Renal cortical epithelial cell (primary cell): Measurements from ENCODE around the gene SS18L1. TPM values are rescaled to one million over a fixed set of nuclear protein-coding genes. Genes with fewer than 3 reads are reported as not detected.
"Not testable (repeated sequence)": the region's sequence is repeated elsewhere in the genome, so short reads cannot be mapped to it uniquely, and the experiment has no call there.

Experiments used
- DNase-seq: peaks from one replicate; pipeline ENCODE4 v3.0.0-alpha.2; 2011; ENCODE audit warnings: low read depth
- total RNA-seq: library from RNA; depleted of rRNA; stranded (reverse); fragments of >200 nt; gene quantifications from 2 replicates; pipeline ENCODE4 v1.2.3, GENCODE V29; 2014

SS18L1 gene, protein sequence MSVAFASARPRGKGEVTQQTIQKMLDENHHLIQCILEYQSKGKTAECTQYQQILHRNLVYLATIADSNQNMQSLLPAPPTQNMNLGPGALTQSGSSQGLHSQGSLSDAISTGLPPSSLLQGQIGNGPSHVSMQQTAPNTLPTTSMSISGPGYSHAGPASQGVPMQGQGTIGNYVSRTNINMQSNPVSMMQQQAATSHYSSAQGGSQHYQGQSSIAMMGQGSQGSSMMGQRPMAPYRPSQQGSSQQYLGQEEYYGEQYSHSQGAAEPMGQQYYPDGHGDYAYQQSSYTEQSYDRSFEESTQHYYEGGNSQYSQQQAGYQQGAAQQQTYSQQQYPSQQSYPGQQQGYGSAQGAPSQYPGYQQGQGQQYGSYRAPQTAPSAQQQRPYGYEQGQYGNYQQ
- 10.2 and 21.8 TPM in 2 replicates for total RNA-seq

DNA sequence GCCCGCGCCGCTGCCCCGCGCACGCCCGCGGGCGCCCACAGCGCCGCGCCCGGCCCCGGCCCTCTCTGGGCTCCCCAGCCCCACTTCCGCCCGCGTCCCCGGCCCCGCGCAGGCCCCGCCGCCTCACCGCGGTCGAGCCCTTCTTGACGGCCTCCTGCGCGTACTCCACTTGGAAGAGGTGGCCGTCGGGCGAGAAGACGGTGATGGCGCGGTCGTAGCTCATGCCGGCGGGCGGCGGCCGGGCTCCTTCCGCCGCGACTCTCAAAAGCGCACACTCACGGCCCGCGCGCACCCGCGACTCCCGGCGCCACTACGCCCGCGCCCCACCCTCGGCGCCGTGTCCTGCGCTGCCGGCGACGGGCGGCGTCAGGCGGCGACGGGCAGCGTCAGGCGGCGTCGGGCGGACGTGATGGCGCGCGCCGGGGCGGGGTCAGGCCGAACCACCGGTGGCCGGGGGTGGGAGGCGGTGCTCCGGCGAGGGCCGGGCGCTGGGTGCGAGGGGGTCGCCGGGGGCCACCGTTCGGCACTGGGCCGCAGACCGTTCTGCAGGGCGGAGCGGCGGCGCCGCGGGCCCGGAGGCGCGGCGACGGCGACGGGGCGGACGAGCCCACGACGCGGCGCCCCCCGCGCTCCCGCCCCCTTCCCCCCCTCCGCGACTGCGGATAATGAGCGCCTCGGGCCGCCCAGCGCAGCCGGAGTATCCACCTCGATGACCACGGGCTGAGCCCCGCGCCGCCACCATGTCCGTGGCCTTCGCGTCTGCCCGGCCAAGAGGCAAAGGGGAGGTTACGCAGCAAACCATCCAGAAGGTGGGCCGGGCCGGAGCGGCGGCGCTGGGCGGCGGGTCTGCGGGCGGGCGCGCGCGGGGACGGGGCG, at the start of gene SS18L1, which contains the start of gene PSMA7:
TSS of gene SS18L1 (plus strand) at position 689 of the 876 bp plus-strand sequence. CDS start at position 741, 52 bp downstream.
TSS of gene PSMA7 (minus strand) at position 314 of the 876 bp plus-strand sequence. CDS start at position 223, 91 bp downstream.
- DNase-seq: peak; percentile 42

DNA sequence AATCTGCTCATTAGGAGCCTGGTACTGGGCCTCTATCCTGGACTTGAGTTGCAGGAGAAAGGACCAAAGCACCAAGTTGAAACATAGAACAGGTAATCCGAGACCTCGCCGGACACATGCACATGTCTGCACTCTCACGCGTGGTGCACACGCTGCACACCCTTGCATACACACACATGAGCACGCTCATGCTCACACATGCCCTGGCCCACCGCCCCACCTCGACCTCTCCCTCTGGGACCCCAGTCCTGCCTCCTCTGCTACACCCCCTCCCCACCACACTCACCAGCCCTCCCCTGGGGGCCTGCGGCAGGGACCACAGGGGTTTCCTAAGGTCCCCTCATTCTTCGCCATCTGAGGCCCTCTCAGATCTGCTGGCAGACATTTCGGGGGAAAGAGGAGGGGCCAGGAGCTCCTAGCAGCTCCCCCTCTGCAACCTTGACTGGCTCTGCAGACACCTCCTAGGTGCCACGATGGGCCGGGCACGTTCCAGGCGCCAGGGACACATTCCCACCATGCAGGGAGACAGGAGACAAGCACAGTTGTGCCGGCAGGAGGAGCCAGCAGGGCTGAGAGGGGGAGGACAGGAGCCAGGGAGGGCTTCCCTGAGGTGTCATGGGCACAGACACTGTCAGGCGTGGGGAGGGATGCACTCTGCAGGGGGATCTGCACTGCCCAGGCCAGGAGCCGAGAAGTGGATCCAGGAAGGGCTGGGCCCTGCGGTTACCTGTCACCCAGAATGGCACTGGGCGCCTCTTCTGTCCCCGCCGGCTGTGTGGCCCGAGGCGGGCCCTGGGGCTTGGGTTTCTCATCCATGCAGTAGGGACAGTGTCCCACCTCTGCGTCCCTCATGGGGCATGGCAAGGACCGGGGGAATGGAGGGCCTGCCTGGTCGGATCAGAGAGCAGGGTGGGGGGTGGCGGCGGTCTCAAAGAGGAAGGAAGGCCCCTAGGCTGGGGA, 46.9 kb upstream of the SS18L1 start:
- no peak for DNase-seq

DNA sequence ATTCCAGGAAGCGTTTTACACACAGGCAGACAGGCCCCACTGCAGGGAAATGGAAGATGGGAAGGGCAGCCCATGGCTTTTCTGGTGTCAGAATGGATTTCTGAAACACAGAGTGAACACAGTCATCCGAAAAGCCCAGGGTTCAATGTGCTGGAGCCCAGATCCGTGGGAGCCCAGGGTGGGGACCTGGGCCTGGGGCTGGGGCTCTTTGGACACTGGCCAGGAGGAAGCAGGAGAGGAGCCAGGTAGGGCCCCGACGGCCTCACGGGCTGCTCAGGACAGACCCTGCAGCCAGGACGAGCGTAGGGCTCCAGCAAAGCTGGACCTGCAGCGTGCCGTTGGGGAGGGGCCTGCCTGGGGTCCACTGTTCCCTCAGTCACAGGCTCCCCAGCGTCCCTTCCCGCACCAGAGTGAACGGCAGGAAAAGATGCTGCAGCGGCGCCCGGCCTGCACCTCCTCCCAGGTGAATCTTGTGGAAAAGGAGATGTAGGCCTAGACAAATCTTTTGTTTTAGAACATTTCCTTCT, 45.6 kb upstream of the SS18L1 start:
- no peak for DNase-seq

DNA sequence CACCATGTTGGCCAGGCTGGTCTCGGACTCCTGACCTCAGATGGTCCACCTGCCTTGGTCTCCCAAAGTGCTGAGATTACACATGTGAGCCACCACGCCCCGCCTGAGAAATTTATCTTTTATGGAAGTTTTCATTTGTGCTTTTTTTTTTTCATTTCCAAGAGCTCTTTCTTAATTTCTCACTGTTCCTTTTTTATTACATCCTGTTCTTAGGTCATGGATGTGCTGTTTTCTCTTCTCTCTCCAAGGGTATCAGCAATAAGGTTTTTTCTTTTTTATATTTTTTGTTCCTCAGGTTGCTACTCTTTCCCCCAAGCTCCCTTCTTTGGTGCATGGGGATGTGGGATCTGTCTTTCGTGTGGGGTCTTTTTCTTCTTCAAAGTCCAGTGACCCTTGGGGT, 42.5 kb upstream of the SS18L1 start:
- no peak for DNase-seq

DNA sequence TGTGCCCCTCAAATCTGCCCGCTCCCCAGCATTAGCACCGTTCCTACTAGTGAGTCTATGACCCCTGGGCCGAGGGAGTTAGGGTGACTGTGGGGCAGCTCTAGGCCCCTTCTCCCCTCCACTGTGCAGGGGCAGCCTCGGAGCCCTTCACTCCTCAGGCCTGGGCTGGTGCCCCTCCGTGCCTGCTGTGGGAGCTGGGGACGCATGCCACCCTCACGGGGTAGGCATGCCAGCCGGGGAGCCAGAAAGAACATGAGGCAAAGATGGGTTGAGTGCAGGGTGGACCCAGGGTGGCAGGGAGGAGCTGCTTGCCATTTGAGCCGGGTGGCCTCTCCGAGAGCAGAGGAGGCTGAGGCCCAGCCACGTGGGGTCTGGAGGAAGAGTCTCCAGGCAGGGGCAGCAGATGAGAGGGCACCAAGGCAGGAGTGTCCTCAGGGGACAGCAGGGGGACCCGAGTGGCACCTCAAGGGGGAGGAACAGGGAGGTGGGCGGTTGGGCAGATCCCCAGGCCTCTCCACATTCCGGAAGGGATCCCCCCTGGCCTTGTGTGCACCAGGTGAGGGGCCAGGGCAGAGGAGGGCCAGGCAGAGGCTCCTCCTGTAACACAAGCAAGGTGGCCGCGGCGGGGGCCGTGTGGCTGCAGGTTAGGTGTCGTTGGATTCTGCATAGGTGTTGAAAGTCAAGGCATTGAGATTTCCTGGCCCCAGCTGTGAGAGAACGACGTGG, 39.9 kb upstream of the SS18L1 start:
- no peak for DNase-seq

DNA sequence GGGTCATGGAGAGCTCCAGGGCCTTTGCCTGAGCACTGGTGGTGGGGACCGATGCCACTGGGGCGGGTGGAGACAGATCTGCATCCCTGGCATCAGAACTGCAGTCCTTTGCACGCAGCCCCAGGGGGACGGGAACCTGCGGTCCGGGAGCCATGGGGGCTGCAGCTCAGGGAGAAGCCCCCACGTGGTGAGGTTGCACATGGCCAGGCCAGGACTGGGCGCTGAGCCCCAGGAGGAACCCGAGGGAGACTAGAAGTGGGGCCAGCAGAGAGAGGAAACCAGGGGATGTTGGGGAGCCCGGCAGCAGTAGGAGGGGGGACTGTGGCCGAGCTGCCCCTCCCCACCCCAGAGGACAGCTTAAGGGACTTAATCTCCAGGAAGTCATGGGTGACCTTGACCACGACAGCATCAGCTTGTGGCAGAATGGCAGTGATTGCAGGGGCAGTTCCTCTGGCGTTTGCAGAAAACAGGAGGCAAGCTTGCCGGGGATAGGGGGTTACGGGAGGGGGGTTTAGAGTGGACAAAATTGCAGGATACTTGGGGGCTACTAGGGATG, 39.3 kb upstream of the SS18L1 start:
- DNase-seq: no peak

DNA sequence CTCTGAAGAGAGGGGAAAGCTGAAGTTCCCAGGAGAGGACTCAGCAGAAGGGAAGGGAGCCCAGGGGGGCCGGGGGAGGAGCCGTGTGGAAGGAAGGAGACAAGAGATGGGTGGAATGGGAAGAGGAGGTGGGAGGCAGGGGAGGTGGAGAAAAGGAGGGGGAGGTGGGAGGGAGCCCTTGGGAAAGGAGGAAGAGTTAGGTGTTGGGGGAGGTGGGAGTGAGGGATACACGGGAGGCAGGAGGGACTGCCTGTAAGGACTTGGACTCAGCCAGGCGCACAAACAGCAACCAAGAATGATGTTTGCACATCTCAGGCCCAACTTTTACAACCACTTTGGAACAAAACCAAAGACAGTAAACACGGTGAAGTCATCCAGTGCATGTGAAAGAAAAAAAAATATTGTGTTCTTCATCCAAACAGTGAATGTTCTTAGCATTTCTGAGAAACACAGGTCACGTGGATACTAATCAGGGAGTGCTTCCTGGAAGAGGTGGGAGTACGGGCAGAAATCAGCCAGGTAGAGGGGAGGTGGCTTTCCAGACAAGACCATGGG, 38.7 kb upstream of the SS18L1 start:
- DNase-seq: no peak

DNA sequence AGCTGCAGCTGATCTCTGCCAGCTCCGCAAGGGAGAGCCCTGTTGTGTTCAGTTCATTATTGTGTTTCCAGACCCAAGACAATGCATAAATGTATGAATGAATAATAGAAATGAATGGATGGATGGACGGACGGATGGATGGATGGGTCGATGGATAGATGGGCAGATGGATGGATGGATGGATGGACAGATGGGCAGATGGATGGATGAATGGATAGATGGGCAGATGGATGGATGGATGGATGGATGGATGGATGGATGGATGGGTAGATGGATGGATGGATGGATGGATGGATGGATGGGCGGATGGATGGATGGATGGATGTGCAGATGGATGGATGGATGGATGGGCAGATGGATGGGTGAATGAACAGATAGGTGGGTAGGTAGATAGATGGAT, 38.0 kb upstream of the SS18L1 start:
- DNase-seq: no peak

DNA sequence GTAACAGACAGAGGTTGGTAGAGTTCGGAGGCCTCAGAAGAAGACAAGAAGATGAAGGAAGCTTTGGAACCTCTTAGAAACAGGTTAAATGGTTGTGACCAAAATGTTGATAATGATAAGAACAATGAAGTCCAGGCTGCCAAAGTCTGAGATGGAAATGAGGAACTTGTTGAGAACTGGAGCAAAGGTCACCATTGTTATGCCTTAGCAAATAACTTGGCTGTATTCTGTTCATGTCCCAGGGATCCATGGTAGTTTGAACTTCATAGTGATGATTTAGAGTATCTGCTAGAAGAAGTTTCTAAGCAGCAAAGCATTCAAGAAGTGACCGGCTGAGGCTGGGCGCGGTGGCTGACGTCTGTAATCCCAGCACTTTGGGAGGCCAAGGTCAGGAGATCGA, 32.4 kb upstream of the SS18L1 start:
- no peak for DNase-seq

DNA sequence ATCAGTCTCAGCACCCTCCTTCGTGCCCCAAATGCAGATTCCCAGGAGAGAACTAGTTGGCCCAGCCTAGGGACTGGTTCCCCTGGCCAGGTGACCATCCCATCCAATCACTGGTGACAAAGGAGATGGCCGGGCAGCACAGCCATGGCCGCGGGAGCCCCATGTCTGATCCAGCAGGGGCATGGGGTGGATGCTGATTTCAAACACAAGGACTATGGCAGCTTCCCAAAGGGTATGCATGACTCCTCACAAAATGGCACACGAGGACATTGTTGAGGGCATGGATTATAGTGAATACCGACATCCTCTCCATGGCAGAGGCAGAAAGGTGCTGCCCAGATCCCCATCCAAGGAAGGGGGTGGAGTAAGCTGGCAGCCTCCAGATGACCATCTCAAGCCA, 31.2 kb upstream of the SS18L1 start:
- no peak for DNase-seq

DNA sequence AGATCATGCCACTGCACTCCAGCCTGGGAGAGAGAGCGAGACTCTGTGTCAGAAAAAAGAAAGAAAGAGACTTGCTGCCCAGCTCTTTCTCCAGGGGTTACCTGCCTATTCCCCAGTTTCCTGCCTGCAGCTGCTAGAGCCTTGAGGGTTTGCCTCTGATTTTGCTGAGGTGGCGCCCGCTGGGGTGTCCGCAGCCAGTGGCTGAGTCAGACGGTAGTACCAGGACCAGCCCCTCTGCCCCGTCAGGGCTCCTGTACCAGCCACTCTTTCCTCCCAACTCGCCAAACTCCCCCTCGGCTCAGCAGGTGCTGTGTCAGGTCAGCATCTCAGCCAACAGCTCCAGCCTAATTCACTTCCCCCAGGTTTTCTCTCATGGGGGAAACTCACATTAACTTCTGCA, 28.7 kb upstream of the SS18L1 start:
- no peak for DNase-seq

DNA sequence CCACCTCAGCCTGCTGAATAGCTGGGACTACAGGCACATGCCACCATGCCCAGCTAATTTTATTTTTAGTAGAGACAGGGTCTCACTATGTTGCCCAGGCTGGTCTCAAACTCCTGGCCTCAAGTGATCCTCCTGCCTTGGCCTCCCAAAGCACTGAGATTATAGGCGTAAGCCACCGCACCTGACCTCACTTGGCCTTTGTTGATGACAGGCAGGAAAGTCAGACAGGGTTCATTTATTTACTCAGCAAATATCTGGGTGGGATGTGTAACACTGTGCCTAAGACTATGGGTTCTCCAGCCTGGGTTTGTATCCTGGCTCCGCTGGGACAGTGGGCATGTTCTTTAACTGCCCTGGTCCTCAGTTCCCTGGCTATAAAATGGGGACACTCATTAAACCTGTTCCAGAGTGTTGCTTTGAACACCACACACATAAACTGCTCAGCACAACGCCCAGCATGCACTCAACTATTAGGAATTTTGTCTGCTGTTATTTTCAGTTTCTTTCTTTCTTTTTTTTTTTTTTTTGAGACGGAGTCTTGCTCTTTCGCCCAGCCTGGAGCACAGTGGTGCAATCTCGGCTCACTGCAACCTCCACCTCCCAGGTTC, 27.7 kb upstream of the SS18L1 start:
- DNase-seq: not testable (repeated sequence)

DNA sequence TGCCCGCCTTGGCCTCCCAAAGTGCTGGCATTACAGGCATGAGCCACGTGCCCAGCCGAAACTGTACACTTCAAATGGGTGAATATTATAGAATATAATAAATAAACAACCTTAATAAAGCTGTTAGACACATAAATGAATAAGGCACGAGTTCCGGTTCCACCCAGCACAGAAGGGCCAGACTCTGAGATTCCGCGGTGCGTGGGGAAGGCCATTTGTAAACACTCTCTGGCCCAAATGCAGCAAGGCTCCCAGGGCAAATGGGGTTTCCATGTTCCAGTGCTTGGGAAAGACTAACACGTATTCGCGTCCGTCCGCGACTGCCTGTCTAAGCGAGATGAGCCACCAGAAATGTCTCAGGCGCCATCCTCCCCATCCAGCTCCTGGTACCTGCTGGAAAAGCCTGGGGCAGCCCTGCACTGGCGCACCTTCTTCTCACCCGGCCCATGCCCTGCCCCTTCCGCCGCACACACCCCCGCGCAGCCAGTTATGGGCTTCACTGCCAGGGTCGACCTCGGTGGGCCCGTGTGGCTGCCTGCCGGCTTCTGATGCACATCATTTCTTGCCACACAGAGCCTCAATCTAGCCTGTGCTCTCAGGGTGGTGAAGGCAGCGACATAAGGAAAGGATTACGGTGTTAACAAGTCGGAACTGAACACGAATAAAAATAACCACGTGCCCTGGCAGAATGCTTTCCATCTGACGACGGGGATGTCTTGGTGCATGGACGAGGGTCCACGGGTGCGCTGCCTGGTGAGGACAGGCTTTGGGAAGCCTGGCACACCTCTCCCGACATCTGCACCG, 26.8 kb upstream of the SS18L1 start:
- DNase-seq: no peak

DNA sequence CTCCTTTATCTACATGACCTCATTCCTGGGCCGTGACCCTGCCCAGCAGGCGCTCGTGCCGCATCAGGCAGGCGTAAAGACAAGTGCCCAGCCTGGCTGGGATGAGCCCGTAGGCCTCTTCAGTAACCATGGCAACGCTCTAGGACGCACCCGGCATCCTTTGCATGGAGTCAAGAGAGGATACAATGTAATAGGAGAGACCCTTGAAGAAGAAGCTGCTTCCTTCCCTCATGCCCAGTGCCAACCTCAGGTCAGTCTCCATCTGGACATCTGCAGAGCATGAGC, 26.3 kb upstream of the SS18L1 start:
- no peak for DNase-seq

DNA sequence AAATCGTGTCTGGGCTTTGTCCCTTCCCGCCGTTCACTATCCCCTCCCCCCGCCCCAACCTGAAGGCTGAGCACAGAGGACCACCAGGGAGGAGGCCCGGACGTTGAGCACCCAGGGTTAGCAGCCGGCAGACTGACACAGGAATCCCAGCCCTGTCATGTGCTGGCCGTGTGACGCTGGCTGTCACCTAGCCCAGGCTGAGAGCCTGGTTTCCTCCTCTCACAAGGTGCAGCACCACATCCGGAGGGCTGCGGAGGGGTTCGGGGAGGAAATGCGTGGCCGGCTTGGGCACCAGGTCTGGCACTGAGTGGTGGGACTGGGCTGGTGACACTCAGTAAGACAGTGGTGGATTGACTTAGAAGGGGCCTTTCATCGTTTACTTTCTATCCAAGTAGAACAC, 25.9 kb upstream of the SS18L1 start:
- no peak for DNase-seq

DNA sequence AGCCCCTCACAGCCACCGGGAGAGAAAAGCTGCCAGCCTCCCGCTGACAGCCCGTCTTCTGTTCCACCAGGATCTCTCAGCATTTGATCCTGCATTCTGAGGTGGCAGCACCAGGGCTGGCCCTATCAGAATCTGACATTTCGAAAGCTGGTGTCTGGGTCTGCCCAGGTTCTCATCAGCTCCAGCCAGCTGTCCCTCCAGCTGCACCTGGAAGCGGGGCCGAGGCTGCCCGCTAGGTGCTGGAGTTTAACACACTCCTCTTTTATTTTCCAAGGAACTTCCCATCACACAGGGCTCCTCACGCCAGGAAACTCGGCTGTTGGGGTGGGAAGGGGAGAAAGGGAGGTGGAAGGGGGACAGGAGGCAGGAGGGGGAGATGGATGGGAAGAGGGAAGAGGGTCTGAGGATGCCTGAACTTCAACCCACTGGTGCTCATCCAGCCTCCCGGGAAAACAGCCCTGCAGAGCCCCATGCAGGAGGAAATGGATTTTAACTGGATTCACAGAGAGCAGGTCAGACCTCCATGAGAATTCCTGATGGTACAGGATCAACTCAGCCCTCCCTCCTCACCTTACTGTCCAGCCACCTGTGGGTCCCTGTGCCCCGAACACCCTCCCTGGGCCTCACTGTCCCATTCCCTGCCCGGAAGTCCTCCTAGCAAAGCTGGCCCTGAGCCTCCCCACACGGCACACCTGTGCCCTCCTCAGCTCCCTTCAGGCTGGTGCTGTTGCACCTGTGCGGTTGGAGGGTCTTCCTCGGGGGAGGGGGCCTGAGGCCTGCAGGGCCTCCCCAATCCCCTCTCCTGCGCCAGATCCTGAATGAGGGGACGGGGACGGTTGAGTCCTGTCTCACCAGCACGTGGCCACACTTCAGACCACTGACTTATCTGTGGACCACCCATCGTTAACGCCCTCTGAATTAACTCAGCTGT, 25.2 kb upstream of the SS18L1 start:
- no peak for DNase-seq

DNA sequence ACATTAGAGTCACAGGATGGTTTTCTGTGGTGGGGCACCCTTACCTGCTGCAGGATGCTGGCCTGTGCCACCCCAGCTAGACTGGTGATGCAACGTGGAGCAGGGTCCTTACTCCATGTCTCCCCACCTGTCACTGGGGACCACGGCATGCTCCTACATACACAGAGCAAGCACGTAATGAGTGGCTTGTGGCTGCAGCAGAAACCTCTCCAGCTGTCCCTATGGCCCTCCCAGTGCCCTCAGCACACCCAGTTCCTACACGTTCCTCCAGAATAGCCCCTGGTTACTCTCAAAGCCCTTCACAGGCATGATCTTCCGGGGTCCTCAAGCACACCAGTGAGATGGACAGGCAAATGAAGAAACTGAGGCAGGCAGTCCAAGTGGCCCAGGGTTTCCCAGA, 24.5 kb upstream of the SS18L1 start:
- no peak for DNase-seq
